CD4-positive, alpha-beta T cell treated with Interleukin-15 for 1 hour (primary cell): ENCODE measurements around the gene KLHL29.

Experiments
- DNase-seq: peaks from one replicate; pipeline ENCODE4 v3.0.0-alpha.2; 2020

KLHL29 gene

GRCh38 chr2:23666980-23667357 lies 282.0 kb downstream of the KLHL29 start:
- no peak for DNase-seq

- no peak for DNase-seq
Observed at GRCh38 chr2:23668756-23669304, 283.9 kb downstream of the KLHL29 start.

GRCh38 chr2:23669413-23670244 lies 284.6 kb downstream of the KLHL29 start:
- no peak for DNase-seq

- no peak for DNase-seq
Observed at GRCh38 chr2:23670245-23670592, 285.2 kb downstream of the KLHL29 start.

DNA sequence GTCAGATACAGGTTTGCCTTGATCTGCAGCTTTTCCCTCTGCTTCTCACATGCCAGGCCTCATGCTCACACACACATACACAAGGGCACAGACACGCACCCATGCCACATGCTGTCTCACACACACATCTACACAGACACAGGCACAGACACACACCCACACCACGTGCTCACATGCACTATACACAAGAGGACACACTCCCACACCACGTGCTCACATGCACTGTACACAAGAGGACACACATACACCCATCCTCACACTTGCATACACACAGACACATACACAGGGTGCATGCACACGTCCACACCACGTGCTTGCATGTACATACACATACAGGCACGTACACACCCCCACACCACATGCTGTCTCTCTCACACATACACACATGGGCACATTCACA lies 288.1 kb downstream of the KLHL29 start:
- DNase-seq = no peak

DNA sequence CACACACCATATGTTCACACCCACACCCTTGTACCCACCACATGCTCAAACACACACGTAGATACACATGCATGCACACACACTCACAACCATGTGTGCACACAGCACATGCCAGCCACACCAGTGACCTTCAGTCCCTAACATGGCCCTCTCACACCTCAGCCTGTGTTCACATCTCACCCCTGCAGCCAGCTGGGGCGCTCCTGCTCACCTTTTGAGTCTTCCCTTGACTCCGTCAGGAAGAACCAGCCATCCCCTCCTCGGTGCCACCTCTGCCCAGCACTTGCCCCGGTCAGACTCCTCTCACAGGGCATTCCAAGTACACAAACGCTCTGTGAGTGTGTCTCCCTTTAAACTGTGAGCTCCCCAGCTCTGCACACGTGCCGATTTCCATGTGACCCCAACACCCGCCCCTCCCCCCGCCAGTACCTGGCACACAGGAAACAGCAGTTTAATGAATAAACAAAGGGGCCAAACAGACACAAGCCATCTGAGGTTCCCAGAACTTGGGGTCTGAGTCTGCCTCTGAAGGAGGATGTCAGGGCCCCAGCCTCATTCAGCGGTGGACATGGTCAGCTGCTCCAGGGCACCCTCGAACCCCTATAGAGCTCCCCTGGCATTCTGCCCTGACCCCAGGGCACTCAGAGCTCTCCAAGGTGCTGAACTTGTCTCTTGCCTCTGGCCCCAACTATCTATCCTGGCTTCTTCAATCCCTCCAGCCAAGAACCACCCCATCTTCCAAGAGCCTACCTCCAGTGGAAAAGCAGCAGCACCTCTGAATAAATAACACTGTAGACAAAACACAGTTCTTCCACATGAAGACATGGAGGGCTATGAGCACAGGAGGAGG lies 289.1 kb downstream of the KLHL29 start:
- DNase-seq = no peak

DNA sequence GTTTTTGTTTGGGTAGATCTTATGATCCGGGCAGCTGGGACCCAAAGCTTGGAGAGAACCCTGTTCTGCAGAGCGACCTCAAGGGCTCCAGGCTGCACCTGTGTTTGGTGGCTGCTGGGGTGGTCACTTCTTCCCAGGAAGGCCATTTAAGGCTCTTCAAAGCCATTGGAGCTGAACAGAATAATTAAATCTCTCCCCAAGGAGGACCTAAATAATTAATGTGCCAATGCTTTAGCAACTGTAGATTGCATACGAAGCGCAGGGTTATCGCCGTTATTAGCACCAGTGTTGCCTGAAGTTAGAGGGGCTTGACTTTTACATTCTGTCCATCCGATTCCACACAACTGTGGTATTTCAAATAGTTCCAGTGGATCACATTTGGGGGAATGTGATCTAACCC lies 290.5 kb downstream of the KLHL29 start:
- DNase-seq = no peak

DNA sequence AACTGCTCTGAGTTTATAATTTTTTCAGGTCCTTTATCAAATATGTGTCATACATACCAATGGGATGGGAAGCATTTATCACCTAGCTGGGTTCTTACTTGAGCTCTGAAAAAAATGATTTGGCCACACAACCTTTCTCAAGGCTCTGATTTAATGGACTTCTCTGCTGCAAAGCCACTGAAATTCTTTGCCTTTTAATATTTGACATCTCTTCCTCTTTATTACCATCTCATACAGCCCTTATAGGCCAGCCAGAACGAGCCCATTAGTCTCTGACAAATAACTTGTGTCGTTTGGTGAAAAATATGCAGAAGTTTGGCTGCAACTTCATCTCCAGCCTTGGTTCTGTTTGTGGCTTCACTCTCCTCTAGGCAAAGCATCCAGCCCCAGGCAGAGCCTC lies 292.9 kb downstream of the KLHL29 start:
- no peak for DNase-seq

DNA sequence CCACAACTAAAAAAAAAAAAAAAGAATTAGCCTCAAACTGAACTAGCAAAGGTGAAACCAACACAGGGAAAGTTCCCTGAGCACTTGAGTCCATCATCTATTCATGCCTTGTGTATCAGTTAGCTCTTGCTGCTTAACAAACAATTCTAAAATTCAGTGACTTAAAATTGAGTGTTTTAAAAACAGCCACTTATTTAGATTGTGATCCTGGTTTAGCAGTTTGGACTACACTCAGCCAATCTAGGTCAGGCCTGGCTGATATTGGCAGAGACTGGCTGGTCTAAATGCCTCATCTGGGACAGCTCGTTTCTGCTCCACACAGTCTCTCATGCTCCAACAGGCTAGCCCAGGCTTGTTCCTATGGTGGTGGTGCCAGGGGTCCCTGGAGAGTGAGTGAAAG lies 294.1 kb downstream of the KLHL29 start:
- DNase-seq = no peak

GRCh38 chr2:23680951-23681350 lies 296.0 kb downstream of the KLHL29 start:
- DNase-seq = no peak

DNA sequence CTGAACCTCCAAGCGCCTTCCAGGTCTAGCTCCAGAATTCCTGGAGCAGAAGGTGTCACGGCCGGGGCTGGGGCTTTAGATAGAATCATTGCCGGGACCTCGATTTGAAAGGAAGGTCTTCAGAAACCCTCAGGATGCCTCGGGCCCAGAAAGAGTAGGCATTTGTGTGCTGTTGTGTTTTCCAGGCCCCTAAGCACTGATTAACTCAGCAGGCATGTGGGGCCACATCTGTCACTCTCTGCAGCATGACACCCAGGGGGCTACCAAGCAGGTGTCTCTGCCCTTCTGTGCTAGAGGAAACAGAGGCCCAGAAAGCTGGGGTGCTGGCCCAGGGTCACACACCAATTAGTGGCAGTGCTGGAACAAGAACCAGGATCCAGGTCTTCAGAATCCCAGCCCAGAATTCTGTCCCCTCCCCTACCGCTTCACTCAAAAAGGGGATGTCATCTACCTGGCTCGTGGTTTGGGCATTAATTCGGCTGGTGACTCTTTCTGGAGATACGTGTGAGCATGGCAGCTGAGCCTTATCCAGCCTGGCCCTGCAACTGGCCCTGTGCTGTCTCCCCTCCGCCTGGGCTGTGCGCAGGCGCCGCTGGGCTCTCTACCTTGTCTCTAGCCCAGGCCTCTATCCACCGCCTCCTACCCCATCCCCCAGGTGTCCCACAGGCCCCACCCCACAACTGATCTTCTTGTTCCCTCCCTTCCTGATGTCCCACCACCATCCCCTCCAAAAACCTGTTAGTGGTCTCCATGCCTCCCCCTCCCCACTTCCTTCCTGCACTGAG lies 296.6 kb downstream of the KLHL29 start:
- DNase-seq = no peak

- DNase-seq = no peak
Observed at GRCh38 chr2:23682481-23682880, 297.5 kb downstream of the KLHL29 start.

DNA sequence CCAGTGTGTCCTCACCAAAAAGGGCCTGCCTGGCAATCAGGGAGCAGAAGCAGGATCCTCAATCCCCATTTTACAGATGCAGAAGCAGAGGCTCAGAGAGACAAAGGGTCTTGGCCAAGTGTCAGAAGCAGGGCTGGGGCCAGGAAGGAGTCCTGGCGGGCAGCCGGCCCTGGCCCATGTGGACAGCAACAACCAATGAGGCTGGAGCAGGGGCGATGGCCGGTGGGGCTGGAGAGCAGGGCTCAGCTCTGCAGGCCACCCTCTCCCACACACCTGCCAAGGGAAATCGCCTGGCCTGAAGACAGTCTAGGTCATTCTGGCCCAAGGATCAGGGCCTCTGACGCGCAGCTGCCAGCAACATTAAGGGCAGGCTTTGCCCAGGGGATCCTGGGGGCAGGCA lies 298.0 kb downstream of the KLHL29 start:
- DNase-seq = no peak

DNA sequence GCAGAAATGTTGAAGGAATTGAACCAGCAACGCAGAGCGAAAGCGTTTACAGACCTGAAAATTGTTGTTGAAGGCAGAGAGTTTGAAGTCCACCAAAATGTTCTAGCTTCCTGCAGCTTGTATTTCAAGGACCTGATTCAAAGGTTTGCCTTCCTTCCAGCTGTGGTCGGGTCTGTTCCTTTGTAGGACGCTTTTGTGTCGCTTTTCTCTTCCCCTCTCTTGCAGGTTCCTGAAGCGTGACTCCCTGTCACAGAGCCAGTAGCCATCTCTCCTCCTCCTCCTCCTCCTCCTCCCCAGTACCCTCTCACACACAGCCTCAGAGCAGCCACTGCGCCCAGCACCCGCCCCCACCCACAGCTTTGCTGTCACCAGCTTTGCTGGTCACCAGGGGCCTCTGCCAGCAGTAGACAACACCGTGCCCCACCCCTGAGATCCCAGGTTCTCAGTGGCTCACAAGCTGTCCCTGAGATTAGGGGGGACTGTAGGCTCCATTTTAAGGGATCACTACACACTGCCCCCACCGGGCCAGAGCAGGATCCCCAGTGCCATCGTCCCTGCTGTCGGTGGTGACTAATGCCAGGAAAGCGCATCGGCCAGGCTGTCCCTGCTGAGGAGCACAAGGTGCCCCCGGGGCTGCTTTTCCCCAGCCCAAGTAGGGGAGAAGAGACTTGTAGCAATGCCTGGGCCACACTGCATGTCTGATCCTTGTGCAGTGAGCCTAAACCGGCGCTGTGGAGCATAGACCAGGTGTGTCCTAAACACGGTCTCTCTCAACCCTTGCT lies 299.6 kb downstream of the KLHL29 start:
- no peak for DNase-seq

DNA sequence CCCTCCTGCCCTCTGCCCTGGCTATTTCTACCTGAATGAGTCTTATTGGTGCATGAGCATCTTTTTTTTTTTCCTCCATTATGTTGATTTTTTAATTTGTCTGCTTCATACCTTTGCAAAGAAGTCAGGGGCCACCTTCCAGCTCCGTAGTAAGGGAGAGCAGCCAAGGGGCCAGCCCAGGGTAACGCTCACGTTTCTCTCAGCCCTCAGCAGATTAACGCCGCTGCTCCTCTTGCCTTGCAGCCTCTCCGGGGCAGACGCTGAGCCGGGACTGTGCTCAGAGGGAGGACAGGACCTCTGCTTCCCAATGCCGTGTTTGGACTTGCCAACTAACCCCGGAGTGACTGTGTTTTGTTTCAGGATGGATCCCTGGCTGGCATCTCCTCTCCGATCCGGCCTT lies 300.2 kb downstream of the KLHL29 start:
- no peak for DNase-seq

DNA sequence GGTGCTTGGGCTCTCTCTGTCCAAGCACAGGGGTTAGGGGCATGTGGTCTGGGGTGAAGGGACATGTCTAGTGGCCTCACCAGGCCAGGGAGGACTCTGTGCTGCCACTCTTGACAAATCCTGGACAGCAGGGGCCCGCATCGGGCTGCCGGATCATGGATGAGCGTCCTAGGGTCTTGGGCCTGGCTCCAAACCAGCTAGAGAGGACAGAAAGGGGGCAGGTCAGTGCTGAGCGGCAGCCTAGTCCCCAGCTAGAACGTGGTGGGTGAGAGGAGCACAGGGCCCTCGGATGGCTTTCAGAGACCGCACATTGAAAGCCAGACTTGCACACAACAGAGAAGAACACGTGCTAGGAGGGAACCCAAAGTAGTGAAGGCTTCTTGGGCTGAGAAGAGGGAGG lies 300.7 kb downstream of the KLHL29 start:
- no peak for DNase-seq

GRCh38 chr2:23686405-23687029 lies 301.5 kb downstream of the KLHL29 start:
- DNase-seq = no peak

- no peak for DNase-seq
Observed at GRCh38 chr2:23687214-23687613, 302.2 kb downstream of the KLHL29 start.

- no peak for DNase-seq
Observed at GRCh38 chr2:23687713-23688112, 302.7 kb downstream of the KLHL29 start.

GRCh38 chr2:23688486-23689130 lies 303.6 kb downstream of the KLHL29 start:
- DNase-seq = no peak

DNA sequence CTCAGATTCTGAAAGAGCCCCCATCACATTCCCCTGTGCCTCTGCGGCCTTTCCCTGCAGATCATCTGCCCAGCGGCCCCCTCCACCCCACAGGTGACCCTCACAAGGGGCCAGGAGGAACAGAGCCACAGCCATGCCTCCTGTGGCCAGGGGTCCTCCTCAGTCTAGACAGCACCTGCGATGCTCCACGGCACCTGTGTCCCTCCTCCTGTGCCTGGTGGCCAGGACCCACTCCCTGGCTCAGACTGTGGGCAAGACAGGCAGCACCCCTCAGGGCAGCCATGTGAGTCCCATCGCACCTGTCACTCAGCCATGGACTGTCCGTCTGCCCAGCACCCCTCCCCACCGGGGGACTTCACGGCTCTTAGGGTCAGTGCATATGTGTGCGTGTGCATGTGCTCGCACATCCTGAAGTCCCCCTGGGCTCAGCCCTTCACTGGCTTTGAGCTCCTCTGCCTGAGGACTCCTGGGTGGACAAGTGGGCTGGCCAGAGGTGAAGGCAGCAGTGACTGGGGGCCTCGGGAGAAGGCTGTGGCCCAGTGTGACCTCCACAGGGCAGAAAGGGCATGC lies 304.2 kb downstream of the KLHL29 start:
- no peak for DNase-seq
